ENCODE measurements around the gene G6PC1.

DNA sequence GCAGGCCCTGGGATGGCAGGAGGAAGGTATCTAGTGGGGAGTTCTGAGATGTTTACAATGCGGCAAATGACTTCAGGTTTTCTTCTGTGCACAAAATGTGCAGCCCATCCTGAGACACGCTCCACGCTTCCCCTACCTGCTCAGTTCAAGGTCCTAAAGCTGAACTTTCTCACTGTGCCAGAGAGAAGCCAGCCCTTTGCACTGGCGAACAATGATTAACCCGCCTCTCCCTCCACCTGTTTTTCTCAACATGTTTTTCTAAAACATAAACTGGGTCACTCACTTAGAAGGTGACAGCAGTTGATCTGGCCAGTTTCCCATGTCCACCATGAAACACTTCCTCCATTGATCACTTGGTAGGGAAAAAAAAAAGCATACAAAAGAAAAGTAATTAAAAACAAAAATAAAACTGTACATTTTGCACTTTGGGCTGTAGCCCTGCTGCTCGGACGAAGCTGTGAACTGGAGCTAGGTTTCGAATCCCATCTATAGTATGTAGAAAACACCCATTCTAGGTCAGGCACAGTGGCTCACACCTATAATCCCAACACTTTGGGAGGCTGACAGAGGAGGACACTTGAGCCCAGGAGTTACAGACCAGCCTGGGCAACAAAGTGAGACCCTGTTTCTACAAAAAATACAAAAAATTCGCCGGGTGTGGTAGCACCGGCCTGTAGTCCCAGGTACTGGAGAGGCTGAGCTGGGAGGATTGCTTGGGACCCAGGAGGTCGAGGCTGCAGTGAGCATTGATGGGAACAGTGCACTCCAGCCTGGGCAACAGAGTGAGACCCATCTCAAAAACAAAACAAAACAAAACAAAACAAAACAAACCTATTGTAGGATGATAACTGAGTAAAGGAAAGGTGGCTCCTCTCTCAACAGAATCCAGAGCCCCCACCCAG, 6.1 kb upstream of the G6PC1 start:
- no peak for TF ChIP-seq ZNF426 (tag by site-specific recombination; IDR thresholded peaks at IDR 0.05)
- TF ChIP-seq, protein P1, sequence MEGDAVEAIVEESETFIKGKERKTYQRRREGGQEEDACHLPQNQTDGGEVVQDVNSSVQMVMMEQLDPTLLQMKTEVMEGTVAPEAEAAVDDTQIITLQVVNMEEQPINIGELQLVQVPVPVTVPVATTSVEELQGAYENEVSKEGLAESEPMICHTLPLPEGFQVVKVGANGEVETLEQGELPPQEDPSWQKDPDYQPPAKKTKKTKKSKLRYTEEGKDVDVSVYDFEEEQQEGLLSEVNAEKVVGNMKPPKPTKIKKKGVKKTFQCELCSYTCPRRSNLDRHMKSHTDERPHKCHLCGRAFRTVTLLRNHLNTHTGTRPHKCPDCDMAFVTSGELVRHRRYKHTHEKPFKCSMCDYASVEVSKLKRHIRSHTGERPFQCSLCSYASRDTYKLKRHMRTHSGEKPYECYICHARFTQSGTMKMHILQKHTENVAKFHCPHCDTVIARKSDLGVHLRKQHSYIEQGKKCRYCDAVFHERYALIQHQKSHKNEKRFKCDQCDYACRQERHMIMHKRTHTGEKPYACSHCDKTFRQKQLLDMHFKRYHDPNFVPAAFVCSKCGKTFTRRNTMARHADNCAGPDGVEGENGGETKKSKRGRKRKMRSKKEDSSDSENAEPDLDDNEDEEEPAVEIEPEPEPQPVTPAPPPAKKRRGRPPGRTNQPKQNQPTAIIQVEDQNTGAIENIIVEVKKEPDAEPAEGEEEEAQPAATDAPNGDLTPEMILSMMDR (tag by site-specific recombination; IDR thresholded peaks at IDR 0.05) = no peak
- TF ChIP-seq ZFP3 (tag by site-specific recombination; IDR thresholded peaks at IDR 0.05; ENCODE audit: low read depth) = no peak
- no peak for TF ChIP-seq ZNF548 (tag by site-specific recombination; IDR thresholded peaks at IDR 0.05)
